ENCODE measurements around the gene KMT5C.
"Not testable (repeated sequence)": the region's sequence is repeated elsewhere in the genome, so short reads cannot be mapped to it uniquely, and the experiment has no call there.

- TF ChIP-seq POLR2A, POLR2AphosphoS5, CTCF (IDR thresholded peaks at IDR 0.05): not testable (repeated sequence)
Measured at GRCh38 chr19:55328774-55329318, 10.8 kb upstream of the KMT5C start.

Data from suprapubic skin (tissue), 4 donors.